ENCODE measurements around the gene SYNPO2. TPM values are rescaled to one million over a fixed set of nuclear protein-coding genes. Genes with fewer than 3 reads are reported as not detected.

SYNPO2 gene
- total RNA-seq, 1 donor from 2014 or later = 13.3 TPM

Other genes starting within 250 kb of the SYNPO2 start
- gene METTL14, start 203.5 kb upstream of the SYNPO2 start, total RNA-seq = 29.4 TPM
- 14.0 TPM for gene SEC24D, start 52.7 kb upstream of the SYNPO2 start, total RNA-seq
- not detected for gene MYOZ2, start 247.0 kb downstream of the SYNPO2 start, total RNA-seq